Astrocyte of the hippocampus (primary cell): ENCODE measurements around the gene STAT1.
"Not testable (repeated sequence)": the region's sequence is repeated elsewhere in the genome, so short reads cannot be mapped to it uniquely, and the experiment has no call there.

Experiments used
- DNase-seq: peaks from one replicate; pipeline ENCODE4 v3.0.0; 2011; ENCODE audit warnings: low read depth, low spot score

STAT1 gene

DNA sequence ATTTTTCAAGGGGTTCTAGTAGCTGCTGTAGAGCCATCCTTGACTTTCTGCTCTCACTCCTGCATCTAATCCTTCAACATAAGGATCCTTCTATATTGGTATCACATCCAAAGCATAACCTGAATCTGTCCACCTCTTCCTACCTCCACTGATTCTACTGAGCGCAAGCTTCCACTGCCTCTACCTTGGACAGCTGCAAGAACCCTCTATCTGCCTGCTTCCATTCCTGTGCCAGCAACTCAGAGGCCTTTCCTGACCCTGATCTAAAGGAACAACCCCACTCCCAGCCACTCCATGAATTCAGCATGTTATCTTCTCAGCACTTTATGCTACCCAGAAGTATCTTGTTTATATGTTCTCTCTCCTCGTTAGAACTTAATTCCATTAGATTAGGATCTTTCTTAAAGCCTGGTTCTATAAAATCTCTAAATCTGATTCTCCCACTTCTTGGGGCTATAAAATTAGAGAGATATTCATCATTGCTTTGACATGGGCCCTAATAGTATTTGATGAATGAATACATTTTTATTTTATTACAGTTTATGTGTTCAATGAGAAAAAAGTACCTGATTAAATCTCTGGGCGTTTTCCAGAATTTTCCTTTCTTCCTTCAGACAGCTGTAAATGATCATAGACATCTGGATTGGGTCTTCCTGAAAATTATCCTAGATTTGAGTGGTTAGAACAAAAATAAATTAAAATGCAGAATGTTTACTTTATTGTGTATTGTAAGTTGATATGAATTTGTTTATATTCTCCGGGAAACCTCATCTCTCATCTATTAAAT is 6.8 kb downstream of the STAT1 start:
- DNase-seq, result no peak

DNA sequence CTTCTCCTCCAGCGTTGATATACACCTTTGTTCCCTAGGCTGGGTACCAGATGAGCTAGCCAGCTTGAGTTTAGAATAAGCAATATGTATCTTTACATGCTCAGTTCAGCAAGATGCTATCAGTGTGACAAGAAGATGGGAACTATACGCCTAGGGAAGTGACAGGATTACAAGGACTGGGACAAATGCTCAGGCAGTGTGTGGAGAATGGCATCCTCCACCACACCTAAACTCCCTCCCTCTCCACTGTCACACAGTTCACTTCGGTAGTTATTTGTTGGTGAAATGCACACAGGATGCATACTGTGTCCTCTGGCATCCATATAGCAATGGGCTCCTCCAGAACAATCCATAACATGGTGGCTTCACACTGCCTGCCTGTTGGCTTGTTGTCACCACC is 7.7 kb downstream of the STAT1 start:
- no peak for DNase-seq

DNA sequence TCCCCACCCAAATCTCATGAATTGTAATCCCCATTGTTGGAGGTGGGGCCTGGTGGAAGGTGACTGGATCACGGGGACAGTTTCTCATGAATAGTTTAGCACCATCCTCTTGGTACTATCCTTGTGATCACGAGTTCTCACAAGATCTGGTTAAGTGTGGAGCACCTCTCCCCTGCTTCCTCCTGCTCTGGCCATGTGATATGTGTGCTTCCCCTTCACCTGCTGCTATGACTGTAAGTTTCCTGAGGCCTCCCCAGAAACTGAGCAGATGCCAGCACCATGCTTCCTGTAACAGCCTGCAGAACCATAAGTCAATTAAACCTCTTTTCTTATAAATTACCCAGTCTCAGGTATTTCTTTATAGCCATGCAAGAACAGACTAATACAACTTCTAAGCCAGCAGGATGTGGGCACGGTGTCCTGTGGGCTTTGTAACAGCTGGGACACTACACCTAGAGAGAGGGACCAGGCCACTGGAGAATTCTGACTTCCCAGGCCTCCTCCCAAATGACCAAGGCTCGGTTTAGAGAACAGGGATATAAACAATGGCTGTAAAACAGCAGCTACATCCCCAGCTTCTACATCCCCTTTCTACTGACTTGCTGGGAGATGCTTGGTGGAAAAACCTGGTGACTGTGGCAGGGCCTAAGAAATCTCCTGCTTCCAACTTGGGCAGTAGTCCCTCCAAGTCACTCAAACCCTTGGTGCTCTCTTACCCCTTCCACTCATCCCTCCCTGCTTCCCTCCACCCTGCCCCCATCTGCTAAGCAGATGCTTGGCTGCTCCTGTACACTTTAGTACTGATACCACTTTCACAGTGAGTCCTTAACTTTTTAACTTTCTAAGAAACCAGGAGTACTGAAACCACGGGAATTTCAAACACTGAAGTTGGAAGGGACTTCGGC is 10.3 kb downstream of the STAT1 start:
- no peak for DNase-seq

DNA sequence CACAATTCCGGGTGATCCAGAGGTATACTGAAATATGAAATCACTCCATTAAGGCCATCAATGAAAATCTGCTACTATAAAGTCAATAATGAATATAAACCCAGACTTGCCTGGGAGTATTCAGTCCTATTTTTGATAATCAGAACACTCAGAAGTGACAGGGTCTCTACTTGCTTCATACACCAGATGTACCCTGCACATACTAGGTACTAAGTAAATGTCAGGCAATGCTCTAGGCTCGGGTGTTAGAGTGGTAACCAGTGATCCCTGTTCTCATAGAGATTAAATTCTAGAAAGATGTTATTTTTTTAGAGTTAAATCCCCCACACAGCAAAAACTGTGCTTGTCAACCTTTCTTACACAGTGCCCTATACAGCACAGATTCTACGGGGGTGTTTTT is 12.3 kb downstream of the STAT1 start:
- no peak for DNase-seq

DNA sequence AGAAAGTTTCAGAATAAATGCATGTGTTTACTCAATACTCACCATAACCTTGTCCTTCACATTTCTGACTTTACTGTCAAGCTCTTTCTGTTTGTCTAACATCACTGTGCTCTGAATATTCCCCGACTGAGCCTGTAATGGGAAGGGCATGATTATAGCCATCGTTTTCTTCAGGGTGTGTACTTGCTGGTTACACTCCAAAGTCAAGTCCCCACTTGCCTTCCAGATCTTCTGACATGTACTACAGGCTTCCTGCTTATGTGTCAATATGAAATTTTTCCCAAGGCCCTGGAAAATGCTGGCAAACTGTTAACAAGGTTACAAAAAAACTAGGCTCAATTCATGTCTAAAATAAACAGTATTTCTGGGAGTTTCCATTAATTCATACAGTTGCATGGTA is 12.9 kb downstream of the STAT1 start:
- DNase-seq, result no peak

DNA sequence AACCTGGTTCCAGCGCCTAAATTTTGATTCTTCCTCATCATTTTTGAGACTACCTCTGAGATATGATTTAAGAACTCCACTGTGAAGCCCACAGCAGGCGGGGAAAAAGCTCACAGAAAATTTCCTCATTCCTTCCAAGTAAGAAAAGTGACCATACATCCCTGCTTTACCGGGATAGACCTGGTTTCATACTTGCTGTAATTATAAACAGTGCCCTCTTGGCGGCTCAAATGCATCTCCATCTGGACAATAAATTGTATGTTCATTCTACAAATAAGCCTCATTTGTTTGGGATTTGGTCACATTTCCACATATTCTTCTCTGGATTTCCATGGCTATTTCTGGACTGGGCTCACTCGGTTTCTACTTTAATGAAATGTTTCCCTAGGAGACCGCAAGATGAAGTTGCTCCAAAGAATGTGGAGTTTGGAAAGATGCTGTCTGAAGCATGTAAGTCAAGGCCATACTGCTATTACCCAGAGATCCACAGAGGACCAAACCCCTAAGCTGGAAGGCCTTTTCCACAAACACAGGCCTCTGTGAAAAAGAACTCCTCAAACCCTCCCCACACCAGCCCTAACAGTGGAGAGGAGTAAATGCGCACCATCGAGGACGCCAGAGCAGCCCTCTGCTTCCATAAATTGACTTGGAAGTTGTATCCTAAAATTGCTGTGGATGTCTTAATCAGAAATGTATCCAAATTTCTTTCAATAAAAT is 13.9 kb downstream of the STAT1 start:
- no peak for DNase-seq

DNA sequence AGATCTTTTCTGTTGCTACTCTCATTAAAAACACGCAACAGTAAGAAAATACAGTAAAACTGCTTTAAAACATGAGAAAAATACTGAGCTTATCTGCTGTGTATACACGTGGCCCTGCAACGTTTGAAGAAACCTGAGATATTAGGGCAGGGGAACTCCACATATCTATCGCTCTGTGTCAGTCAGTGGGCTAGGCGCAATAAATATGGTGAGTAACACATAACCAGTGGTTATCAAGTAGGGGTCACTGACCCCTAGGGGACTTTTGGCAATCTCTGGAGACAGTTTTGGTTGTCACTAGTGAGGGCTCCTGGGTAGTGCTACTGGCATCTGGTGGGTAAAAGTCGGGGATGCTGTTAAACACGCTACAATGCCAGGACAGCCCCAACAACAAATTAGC is 14.9 kb downstream of the STAT1 start:
- DNase-seq, result no peak

DNA sequence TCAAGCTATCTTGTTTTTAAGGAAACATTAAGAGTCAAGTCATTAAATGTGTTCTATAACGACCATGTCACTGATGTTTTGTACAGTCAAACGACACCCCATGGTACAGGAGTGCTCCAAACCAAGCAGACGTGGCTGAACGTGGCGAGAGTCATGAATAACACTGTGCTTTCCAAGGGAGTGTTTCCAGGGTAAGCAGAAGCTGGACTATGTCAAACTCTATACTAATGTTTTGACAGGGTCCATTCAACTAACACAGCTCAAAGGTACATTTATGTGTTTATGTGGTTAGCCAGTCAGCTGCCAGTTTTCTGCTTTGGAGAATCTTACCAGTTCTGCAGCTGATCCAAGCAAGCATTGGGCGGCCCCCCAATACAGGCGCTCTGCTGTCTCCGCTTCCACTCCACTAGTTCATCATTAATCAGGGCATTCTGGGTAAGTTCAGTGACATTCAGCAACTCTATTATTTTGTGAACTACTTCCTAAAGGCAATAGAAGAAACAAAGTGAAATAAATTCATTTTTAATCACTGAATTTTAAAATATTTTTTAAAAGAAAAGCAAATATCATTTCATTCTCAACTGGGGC is 16.4 kb downstream of the STAT1 start:
- DNase-seq, result no peak

DNA sequence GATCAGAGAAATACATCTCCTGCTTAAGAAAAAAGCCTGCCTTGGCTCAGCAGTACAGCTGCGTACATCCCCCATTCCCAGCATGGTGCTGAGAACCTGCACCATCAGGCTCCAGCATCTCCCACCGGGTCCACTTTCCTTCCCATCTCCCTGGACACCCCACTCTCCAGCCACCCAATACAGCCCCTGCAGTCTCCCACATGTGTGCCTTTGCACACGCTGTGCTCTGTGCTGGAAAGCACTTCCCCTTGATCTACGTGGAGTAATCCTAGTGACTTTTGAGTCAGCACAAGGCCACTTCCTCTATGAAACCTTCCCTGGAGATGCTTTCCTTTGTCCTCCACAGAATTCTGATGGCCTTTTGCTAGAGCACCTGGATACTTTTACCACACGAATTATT is 17.0 kb downstream of the STAT1 start:
- no peak for DNase-seq

DNA sequence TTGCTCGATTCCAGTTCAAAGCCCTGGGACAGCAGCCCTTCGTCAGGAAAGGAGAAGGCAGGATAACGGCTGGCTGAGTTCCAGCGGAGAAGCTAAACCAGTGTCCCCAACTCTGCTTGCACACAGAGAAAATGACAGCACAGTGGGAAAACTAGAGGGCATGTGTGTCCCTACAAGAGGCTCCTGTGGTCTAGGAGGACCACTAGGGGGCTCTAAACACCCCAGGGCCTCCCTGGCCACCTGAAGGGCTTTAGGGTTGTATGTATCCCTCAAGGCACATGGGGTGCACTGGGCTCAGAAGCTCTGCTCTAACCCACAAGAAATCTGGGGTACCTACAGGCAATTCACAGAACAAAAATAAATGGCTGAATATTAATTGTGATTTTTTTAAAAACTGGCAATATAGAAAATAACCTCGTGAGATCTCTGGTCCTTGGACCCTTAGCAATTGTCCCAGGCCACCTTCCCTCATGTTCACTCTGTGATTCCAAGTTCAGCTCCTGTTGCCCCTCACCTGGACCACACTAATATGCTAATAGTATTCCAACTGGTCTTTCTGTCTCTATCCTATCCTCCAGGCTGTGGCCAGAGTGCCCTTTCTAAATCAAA is 17.5 kb downstream of the STAT1 start:
- peak; percentile 38 for DNase-seq

DNA sequence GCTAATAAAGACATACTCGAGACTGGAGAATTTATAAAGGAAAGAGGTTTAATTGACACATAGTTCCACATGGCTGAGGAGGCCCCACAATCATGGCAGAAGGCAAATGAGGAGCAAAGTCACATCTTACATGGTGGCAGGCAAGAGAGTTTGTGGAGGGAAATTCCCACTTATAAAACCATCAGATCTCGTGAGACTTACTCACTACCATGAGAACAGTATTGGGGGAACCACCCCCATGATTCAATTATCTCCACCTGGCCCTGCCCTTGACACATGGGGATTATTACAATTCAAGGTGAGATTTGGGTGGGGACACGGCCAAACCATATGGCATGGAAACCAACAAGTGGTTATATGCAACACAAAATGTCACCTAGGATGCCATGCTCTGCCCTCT is 18.7 kb downstream of the STAT1 start:
- DNase-seq, result not testable (repeated sequence)

DNA sequence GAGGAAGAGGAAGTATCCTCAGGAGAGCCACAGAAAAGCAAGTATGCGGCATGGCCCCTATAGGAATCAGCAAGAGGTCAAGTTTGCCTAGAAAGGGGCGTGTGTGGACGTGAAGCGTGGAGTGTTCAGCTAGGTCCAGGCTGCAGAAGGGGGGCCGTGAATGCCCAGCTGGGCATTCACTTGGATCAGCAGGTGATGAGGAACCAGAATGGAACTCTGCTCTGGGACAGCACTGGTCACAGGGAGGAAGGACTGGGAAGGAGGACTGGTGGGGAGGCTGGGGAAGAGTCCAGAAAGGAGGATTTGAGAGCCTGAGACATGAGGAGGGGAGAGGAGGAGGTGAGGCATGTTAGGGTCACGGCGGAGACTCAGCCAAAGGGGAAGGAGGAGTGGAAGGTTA is 19.8 kb downstream of the STAT1 start:
- DNase-seq, result no peak

DNA sequence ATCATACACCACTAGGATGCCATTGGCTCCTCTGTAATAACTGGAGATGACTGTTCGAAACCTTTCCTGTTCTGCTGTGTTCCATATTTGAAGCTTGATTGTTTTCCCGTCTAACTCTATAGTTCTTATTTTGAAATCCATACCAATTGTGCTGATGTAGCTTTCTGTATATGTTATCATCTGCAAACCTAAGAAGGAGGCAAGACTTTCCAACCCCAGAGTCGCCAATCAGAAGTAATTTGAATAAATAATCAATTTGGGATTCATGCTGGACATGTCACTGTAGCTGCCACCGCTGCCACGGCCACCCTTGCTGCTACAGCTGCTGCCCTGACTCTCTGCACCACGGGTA is 20.7 kb downstream of the STAT1 start:
- DNase-seq, result no peak

DNA sequence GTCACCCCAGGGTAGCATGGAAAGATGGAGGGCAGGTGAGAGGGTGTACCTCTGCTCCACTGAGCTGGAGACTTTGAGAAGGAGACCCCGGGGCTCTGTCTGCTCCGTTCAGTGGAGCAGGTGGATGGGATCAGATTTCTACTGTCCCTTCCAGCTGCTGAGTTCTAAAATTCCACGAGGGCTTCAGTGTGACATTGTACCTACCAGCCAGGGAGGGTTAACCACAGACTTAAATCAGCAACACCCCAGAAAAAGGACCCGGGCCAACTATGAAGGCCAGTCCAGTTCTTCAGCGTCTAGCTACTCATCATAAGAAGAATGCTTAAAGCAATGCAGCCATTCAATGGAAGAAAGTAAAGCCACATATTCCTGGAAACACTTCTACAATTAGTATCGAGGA is 23.8 kb downstream of the STAT1 start:
- no peak for DNase-seq

DNA sequence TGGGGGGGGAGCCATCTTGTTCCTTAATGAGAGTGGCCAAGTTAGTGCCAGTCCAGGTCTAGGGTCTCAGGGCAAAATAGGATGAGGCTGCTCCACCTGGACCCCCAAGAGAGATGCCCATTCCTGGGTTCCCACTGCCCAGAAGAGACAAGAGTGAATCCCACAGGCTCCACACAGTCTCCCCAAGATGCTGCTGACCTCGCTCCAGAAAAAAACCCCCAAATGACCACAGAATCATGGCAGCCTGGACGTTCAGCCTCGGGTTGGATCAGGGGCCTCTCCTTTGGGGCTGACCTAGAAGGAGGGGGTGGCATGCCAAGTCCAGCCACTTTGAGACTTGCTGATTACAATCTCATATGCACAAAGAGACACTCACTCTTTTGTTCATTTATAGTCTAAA is 25.1 kb downstream of the STAT1 start:
- DNase-seq, result no peak

DNA sequence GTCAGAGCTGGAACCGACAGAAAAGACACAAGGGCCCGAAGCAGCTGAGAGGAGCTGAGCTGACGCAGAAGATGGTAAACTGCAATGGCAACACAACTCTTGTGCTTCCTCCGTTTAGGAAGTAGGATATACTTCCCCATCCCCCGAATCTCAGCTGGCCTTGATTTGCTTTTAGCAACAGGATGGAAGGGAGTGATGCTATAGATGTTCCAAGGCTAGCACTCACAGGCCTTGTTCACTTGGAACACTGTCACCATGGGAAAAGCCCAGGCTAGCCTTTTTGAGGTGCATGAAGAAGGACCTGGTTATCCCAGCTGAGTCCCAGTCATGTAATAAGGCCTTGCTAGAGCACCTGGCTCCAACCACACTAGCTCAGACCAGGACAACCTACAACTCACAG is 26.0 kb downstream of the STAT1 start:
- DNase-seq, result no peak

DNA sequence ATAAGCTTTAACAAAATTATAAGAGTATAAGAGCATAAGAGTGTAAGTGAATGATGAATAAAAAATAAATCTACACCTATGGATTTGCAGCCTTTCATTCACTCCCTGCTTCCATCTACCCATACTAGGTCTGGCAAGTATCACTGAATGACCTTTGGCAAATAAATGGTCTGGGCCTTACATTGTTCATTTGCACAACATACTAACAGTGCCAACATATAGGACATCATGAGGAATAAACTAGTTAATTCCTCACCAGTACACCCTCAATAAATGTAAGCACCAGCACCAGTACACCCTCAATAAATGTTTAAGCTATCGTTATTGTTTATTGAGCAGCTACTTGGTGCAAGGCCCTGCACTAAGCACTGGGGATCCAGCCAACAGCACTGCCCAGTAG is 26.9 kb downstream of the STAT1 start:
- DNase-seq, result no peak

DNA sequence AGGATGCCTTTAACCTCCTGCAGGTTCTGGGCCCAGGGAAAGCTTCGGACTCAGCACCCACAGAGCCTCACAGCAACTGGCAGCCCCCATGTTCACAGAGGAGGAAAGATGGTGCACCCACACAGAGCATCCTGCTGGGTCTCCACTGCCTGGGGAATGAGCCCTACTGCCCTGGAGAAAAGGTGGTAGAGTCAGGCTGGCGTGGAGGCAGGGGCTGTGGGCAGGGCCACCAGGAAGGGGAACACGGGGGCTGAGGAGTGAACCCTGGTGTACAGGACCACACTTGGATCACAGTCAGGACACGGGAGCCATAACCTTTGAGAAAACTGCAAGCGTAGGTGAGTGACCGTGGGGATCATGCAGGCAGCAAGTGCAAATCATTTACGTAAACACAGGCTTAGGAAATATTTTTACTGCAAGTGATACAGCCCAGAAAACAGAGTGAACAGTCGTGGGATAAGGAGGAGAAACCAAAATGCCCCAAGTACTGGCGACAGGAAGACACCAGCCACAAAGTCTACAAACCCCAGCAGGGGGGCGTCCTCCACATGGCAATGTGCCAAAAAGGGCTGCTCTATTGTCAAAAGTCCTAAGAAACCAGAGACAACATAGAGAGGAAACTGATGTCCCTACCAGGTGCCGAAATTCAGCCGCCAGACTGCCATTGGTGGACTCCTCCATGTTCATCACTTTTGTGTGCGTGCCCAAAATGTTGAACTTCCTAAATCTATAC is 27.6 kb downstream of the STAT1 start:
- no peak for DNase-seq

DNA sequence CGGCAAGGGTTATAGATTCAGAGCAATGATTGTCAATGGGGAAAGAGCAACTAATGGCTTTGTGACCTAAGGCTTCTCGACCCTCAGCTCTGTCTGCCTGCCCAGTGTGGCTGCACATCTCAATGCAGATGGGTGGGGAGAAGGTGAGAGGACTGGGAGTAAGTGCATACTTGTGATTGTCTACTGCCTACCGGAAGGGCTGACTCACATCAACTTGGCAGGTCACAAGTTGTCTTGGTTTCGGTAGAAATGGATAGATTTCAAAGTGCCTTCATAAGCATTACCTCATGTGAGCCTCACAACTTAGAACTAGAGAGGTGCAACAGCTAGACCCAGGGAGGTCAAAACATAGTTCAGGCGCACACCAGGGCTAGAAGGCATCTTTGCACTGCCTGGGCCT is 29.4 kb downstream of the STAT1 start:
- DNase-seq, result peak; percentile 76

DNA sequence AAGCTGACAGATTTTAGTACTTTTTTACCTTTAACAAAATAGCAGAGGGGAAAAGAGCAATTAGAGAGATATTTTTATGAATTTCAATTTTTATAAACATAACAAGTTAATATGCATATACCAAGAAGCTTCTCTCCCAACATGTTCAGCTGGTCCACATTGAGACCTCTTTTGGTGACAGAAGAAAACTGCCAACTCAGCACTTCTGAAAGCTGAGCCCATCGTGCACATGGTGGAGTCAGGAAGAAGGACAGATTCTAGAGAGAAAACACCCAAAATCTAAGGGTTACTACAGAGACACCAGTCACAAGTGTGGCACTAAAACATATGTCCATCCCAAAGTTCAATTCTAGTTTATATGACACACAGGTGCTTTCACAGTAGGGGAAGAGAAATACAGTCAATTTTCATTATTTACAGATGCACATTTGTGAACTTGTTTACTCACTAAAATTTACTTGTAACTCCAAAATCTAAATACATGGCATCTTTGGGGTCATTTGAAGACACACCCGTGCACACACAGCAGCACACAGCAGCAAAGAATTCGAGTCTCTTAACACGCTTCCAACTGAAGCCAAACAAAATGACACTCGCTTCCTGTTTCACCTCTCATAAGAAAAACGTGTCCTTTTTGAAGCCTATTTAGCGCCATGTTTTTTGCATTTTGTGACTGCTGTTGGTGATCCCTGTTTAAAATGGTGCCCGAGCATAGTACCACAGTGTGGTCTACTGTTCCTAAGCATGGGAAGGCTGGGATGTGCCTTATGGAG is 31.5 kb downstream of the STAT1 start:
- no peak for DNase-seq
